Loucy (cell line): Measurements from ENCODE around the gene NAALADL1.
A peak's percentile ranks its signal among the peaks of the same experiment; 100 is the strongest.

Experiments used
- EZH2phosphoT487 ChIP-seq: fragments of 200-600 bp; IDR thresholded peaks from 2 replicates; pipeline ENCODE4 v1.6.1; 2018; ENCODE audit warnings: antibody characterized with exemption, mild to moderate bottlenecking, moderate library complexity, borderline replicate concordance
- TF ChIP-seq, protein P1 (sequence below): fragments of 200-600 bp; sonication (generic); conservative IDR thresholded peaks from 2 replicates; pipeline ENCODE4 v1.5.1; 2014; ENCODE audit warnings: mild to moderate bottlenecking, antibody characterized with exemption, low read length

DNA sequence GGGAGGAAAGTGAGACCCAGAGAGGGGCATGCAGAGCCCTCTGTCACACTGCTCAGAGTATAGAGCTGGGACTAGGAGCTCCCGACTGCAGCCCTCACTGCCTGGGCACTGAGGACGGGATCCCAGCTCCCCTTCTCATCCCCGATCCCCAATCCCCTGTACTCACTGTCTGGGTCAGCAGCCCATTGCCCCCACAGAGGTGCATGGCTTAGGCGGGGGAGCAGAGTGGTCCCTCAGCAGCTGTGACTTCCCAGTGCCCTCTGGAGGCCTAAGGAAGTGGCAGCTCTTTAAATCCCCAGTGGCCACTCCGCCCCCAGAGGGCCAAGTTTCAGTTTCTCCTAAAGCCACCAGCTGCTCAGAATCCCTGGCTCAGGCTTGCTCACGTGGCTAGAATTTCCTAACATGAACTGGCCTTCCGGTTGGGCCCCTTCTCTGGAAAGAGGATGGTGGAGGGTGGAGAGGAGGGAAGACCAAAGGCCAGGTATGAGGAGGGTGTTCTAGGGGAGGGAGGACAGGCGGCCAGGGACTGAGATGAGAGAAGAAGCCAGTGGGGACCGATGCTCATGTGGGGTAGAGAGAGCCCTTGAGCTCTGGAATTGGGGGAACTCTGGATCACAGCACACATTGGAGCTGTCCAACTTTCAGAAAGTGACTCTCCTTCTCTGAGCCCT is 61.5 kb downstream of the NAALADL1 start, which contains the start of gene BATF2:
- TF ChIP-seq, protein P1, sequence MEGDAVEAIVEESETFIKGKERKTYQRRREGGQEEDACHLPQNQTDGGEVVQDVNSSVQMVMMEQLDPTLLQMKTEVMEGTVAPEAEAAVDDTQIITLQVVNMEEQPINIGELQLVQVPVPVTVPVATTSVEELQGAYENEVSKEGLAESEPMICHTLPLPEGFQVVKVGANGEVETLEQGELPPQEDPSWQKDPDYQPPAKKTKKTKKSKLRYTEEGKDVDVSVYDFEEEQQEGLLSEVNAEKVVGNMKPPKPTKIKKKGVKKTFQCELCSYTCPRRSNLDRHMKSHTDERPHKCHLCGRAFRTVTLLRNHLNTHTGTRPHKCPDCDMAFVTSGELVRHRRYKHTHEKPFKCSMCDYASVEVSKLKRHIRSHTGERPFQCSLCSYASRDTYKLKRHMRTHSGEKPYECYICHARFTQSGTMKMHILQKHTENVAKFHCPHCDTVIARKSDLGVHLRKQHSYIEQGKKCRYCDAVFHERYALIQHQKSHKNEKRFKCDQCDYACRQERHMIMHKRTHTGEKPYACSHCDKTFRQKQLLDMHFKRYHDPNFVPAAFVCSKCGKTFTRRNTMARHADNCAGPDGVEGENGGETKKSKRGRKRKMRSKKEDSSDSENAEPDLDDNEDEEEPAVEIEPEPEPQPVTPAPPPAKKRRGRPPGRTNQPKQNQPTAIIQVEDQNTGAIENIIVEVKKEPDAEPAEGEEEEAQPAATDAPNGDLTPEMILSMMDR, result peak; percentile 53
- no peak for TF ChIP-seq EZH2phosphoT487
